ENCODE results near the gene RNASE12.
"Not testable (repeated sequence)": the region's sequence is repeated elsewhere in the genome, so short reads cannot be mapped to it uniquely, and the experiment has no call there.

The RNASE12 gene

GRCh38 chr14:20578784-20579502 lies 12.2 kb downstream of the RNASE12 start:
- DNase-seq (ENCODE audit: low spot score) = no peak

- no peak for DNase-seq (ENCODE audit: low spot score)
Observed at GRCh38 chr14:20578325-20578724, 12.9 kb downstream of the RNASE12 start.

- DNase-seq (ENCODE audit: low spot score) = not testable (repeated sequence)
Observed at GRCh38 chr14:20572382-20572990, 18.7 kb downstream of the RNASE12 start.

GRCh38 chr14:20570720-20571119 lies 20.5 kb downstream of the RNASE12 start:
- DNase-seq (ENCODE audit: low spot score) = not testable (repeated sequence)

- DNase-seq (ENCODE audit: low spot score) = not testable (repeated sequence)
Observed at GRCh38 chr14:20569865-20570264, 21.3 kb downstream of the RNASE12 start.

GRCh38 chr14:20569066-20569465 lies 22.1 kb downstream of the RNASE12 start:
- no peak for DNase-seq (ENCODE audit: low spot score)

GRCh38 chr14:20568393-20568792 lies 22.8 kb downstream of the RNASE12 start:
- no peak for DNase-seq (ENCODE audit: low spot score)

- not testable (repeated sequence) for DNase-seq (ENCODE audit: low spot score)
Observed at GRCh38 chr14:20567199-20567598, 24.0 kb downstream of the RNASE12 start.

GRCh38 chr14:20564501-20564997 lies 26.6 kb downstream of the RNASE12 start:
- no peak for DNase-seq (ENCODE audit: low spot score)

GRCh38 chr14:20563971-20564370 lies 27.2 kb downstream of the RNASE12 start:
- no peak for DNase-seq (ENCODE audit: low spot score)

GRCh38 chr14:20560961-20561360 lies 30.2 kb downstream of the RNASE12 start, which contains the start of gene RNASE9:
TSS of gene RNASE9 (minus strand) at chr14:20561047.
- DNase-seq (ENCODE audit: low spot score) = no peak

GRCh38 chr14:20559461-20559904 lies 31.7 kb downstream of the RNASE12 start:
- DNase-seq (ENCODE audit: low spot score) = no peak

- DNase-seq (ENCODE audit: low spot score) = no peak
Observed at GRCh38 chr14:20557212-20557542, 34.0 kb downstream of the RNASE12 start.

GRCh38 chr14:20556500-20557211 lies 34.5 kb downstream of the RNASE12 start:
- no peak for DNase-seq (ENCODE audit: low spot score)

- DNase-seq (ENCODE audit: low spot score) = no peak
Observed at GRCh38 chr14:20555845-20556244, 35.3 kb downstream of the RNASE12 start.

- DNase-seq (ENCODE audit: low spot score) = no peak
Observed at GRCh38 chr14:20553024-20553423, 38.2 kb downstream of the RNASE12 start.

GRCh38 chr14:20551606-20552005 lies 39.6 kb downstream of the RNASE12 start:
- DNase-seq (ENCODE audit: low spot score) = no peak

GRCh38 chr14:20550926-20551325 lies 40.2 kb downstream of the RNASE12 start:
- DNase-seq (ENCODE audit: low spot score) = no peak

GRCh38 chr14:20548414-20549158 lies 42.6 kb downstream of the RNASE12 start:
- no peak for DNase-seq (ENCODE audit: low spot score)

GRCh38 chr14:20546877-20547276 lies 44.3 kb downstream of the RNASE12 start:
- no peak for DNase-seq (ENCODE audit: low spot score)

Data from hepatic stellate cell (primary cell).